ENCODE measurements around the gene SLC9A3.

Gene SLC9A3

GRCh38 chr5:537098-537497, 12.8 kb upstream of the SLC9A3 start:
- POLR2A ChIA-PET, result no interaction called here
- no peak for DNase-seq (ENCODE audit: extremely low spot score)
- TF ChIP-seq SP1 (IDR thresholded peaks at IDR 0.05), result no peak
- TF ChIP-seq FOXK2 (IDR thresholded peaks at IDR 0.05), result no peak
- TF ChIP-seq HDGF (IDR thresholded peaks at IDR 0.05; ENCODE audit: borderline replicate concordance), result no peak
- CTCF ChIA-PET, result no interaction called here

GRCh38 chr5:535846-536698, 11.8 kb upstream of the SLC9A3 start:
- DNase-seq (ENCODE audit: extremely low spot score), result no peak
- CTCF ChIA-PET, result no interaction called here
- TF ChIP-seq ELF4 (IDR thresholded peaks at IDR 0.05) (no peak), FOXM1 (IDR thresholded peaks at IDR 0.05; ENCODE audit: borderline replicate concordance) (no peak), SP1 (IDR thresholded peaks at IDR 0.05) (no peak), SUZ12 (IDR thresholded peaks at IDR 0.05) (no peak), ARNT (IDR thresholded peaks at IDR 0.05) (no peak), NFRKB (IDR thresholded peaks at IDR 0.05) (no peak), CTBP1 (IDR thresholded peaks at IDR 0.05; ENCODE audit: borderline replicate concordance) (no peak), PKNOX1 (IDR thresholded peaks at IDR 0.05) (no peak)
- POLR2A ChIA-PET, result no interaction called here

GRCh38 chr5:534743-535671, 10.8 kb upstream of the SLC9A3 start:
- DNase-seq (ENCODE audit: extremely low spot score), result no peak
- no peak for TF ChIP-seq FOXK2 (IDR thresholded peaks at IDR 0.05)
- TF ChIP-seq ARNT (IDR thresholded peaks at IDR 0.05), result no peak
- TF ChIP-seq SUZ12 (IDR thresholded peaks at IDR 0.05), result no peak
- TF ChIP-seq ZNF384 (IDR thresholded peaks at IDR 0.05), result no peak
- no peak for TF ChIP-seq PKNOX1 (IDR thresholded peaks at IDR 0.05)
- TF ChIP-seq CTBP1 (IDR thresholded peaks at IDR 0.05; ENCODE audit: borderline replicate concordance), result no peak
- no peak for TF ChIP-seq BHLHE40 (IDR thresholded peaks at IDR 0.05; ENCODE audit: borderline replicate concordance)
- TF ChIP-seq NFRKB (IDR thresholded peaks at IDR 0.05), result no peak
- TF ChIP-seq SP1 (IDR thresholded peaks at IDR 0.05), result no peak
- TF ChIP-seq FOXM1 (IDR thresholded peaks at IDR 0.05; ENCODE audit: borderline replicate concordance), result no peak
- no peak for TF ChIP-seq FOXA1 (IDR thresholded peaks at IDR 0.05)
- TF ChIP-seq L3MBTL2 (conservative IDR thresholded peaks at IDR 0.05), result no peak
- no peak for TF ChIP-seq ELF4 (IDR thresholded peaks at IDR 0.05)
- TF ChIP-seq TARDBP (IDR thresholded peaks at IDR 0.05), result no peak
- no peak for TF ChIP-seq HDGF (IDR thresholded peaks at IDR 0.05; ENCODE audit: borderline replicate concordance)
- no peak for TF ChIP-seq LEF1 (IDR thresholded peaks at IDR 0.05; ENCODE audit: borderline replicate concordance)
- CTCF ChIA-PET, result no interaction called here
- POLR2A ChIA-PET, result no interaction called here

- ChIA-PET CTCF (no interaction called here), POLR2A (no interaction called here)
- DNase-seq (ENCODE audit: extremely low spot score), result no peak
- TF ChIP-seq L3MBTL2 (conservative IDR thresholded peaks at IDR 0.05), result no peak
- no peak for TF ChIP-seq SUZ12 (IDR thresholded peaks at IDR 0.05)
- TF ChIP-seq TARDBP (IDR thresholded peaks at IDR 0.05), result no peak
- no peak for TF ChIP-seq LEF1 (IDR thresholded peaks at IDR 0.05; ENCODE audit: borderline replicate concordance)
- no peak for TF ChIP-seq NFRKB (IDR thresholded peaks at IDR 0.05)
- no peak for TF ChIP-seq HDGF (IDR thresholded peaks at IDR 0.05; ENCODE audit: borderline replicate concordance)
- TF ChIP-seq PKNOX1 (IDR thresholded peaks at IDR 0.05), result no peak
- TF ChIP-seq FOXM1 (IDR thresholded peaks at IDR 0.05; ENCODE audit: borderline replicate concordance), result no peak
- no peak for TF ChIP-seq FOXK2 (IDR thresholded peaks at IDR 0.05)
- TF ChIP-seq SP1 (IDR thresholded peaks at IDR 0.05), result no peak
- no peak for TF ChIP-seq ELF4 (IDR thresholded peaks at IDR 0.05)
- no peak for TF ChIP-seq ZNF384 (IDR thresholded peaks at IDR 0.05)
- TF ChIP-seq BHLHE40 (IDR thresholded peaks at IDR 0.05; ENCODE audit: borderline replicate concordance), result no peak
- no peak for TF ChIP-seq ARNT (IDR thresholded peaks at IDR 0.05)
- no peak for TF ChIP-seq FOXA1 (IDR thresholded peaks at IDR 0.05)
- no peak for TF ChIP-seq CTBP1 (IDR thresholded peaks at IDR 0.05; ENCODE audit: borderline replicate concordance)
These were observed 9.9 kb upstream of the SLC9A3 start for GRCh38 chr5:533955-534742.

- ChIA-PET POLR2A (no interaction called here), CTCF (no interaction called here)
- TF ChIP-seq SP1 (IDR thresholded peaks at IDR 0.05) (no peak), HDGF (IDR thresholded peaks at IDR 0.05; ENCODE audit: borderline replicate concordance) (no peak), LEF1 (IDR thresholded peaks at IDR 0.05; ENCODE audit: borderline replicate concordance) (no peak), CTBP1 (IDR thresholded peaks at IDR 0.05; ENCODE audit: borderline replicate concordance) (no peak), ARNT (IDR thresholded peaks at IDR 0.05) (no peak), BHLHE40 (IDR thresholded peaks at IDR 0.05; ENCODE audit: borderline replicate concordance) (no peak), FOXK2 (IDR thresholded peaks at IDR 0.05) (no peak), TARDBP (IDR thresholded peaks at IDR 0.05) (no peak), NFRKB (IDR thresholded peaks at IDR 0.05) (no peak), FOXA1 (IDR thresholded peaks at IDR 0.05) (no peak), FOXM1 (IDR thresholded peaks at IDR 0.05; ENCODE audit: borderline replicate concordance) (no peak), ZNF384 (IDR thresholded peaks at IDR 0.05) (no peak), ELF4 (IDR thresholded peaks at IDR 0.05) (no peak), SUZ12 (IDR thresholded peaks at IDR 0.05) (no peak)
- no peak for DNase-seq (ENCODE audit: extremely low spot score)
These were observed 9.2 kb upstream of the SLC9A3 start for GRCh38 chr5:533243-533954.
